MCF 10A (cell line): Measurements from ENCODE around the gene DHCR24. TPM values are rescaled to one million over a fixed set of nuclear protein-coding genes. Genes with fewer than 3 reads are reported as not detected.
A peak's percentile ranks its signal among the peaks of the same experiment; 100 is the strongest.

ENCODE experiments used
- BruUV-seq: library from RNA; stranded (reverse); fragments of 400-500 nt; replicated peaks from 2 replicates; lab custom pipeline; 2021; lab: Mats Ljungman, UMichigan
- CTCF ChIA-PET: fragments of 300-600 bp; sonication (Branson Sonifier 250); formaldehyde crosslinking; extraction: SDS; loops from one replicate; lab custom pipeline; 2021; ENCODE audit warnings: antibody characterized with exemption, inconsistent platforms; lab: Yijun Ruan, JAX
- POLR2A ChIA-PET: fragments of 300-600, 350-650 bp; sonication (Branson Sonifier 250); formaldehyde crosslinking; extraction: SDS; loops from one replicate; lab custom pipeline; 2020; ENCODE audit warnings: antibody characterized with exemption, inconsistent platforms; lab: Yijun Ruan, JAX
- DNase-seq: peaks from one replicate; pipeline ENCODE4 v3.0.0-alpha.2; 2018; ENCODE audit not compliant: unreplicated experiment
- H3K27ac Mint-ChIP-seq: one replicate; pipeline ENCODE4 v1.8.0; 2022; ENCODE audit warnings: mild to moderate bottlenecking, low read depth, mixed read lengths; ENCODE audit not compliant: unreplicated experiment
- H3K27me3 Mint-ChIP-seq: one replicate; pipeline ENCODE4 v1.8.0; 2022; ENCODE audit warnings: mixed read lengths; ENCODE audit not compliant: insufficient read depth, unreplicated experiment
- H3K36me3 Mint-ChIP-seq: one replicate; pipeline ENCODE4 v1.8.0; 2022; ENCODE audit warnings: mild to moderate bottlenecking, moderate library complexity, mixed read lengths; ENCODE audit not compliant: insufficient read depth, unreplicated experiment
- H3K4me1 Mint-ChIP-seq: one replicate; pipeline ENCODE4 v1.8.0; 2022; ENCODE audit warnings: mixed read lengths; ENCODE audit not compliant: insufficient read depth, unreplicated experiment
- H3K4me3 Mint-ChIP-seq: one replicate; pipeline ENCODE4 v1.8.0; 2022; ENCODE audit warnings: mild to moderate bottlenecking, moderate library complexity, mixed read lengths; ENCODE audit not compliant: unreplicated experiment
- H3K9me3 Mint-ChIP-seq: one replicate; pipeline ENCODE4 v1.8.0; 2022; ENCODE audit warnings: mixed read lengths; ENCODE audit not compliant: unreplicated experiment
- CTCF ChIP-seq: fragments of 200-600 bp; IDR thresholded peaks from one replicate; pipeline ENCODE4 v1.8.0; 2022; ENCODE audit warnings: antibody characterized with exemption, mild to moderate bottlenecking; ENCODE audit not compliant: unreplicated experiment
- intact Hi-C: fragments of 100-400 bp; cut with micrococcal nuclease; formaldehyde crosslinking; loops from 2 replicates; pipeline ENCODE4 v1.14.1; 2022
- total RNA-seq: library from RNA; stranded (reverse); gene quantifications from 2 replicates; pipeline ENCODE4 v1.2.3, GENCODE V29; 2022

DHCR24 gene
- total RNA-seq, 1 experiment from 2014 or later, result 135 TPM

DNA sequence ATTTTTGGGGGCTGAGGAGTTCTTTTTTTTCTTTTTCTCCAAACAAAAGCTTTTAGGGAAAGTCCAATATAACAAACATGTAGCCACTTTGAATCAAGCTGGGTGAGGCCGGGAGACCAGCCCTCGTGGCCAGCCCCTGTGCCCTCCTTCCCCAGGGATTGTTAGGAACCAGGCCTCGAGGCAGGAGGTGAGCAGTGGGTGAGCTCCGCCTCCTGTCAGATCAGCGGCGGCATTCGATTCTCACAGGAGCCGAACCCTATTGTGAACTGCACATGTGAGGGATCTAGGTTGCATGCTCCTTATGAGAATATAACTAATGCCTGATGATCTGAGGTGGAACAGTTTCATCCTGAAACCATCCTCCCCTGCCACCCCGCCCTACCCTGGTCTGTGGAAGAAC lies 44.0 kb downstream of the DHCR24 start:
- Mint-ChIP-seq H3K4me3 (no peak overlapping the region), H3K36me3 (peaks cover 17% of the 10 kb centered on the region), H3K4me1 (peaks cover 4% of the 10 kb centered on the region), H3K27me3 (no peaks in the 10 kb centered on the region), H3K27ac (no peak overlapping the region), H3K9me3 (no peaks in the 10 kb centered on the region)
- DNase-seq, result no peak
- ChIA-PET CTCF (no interaction called here), POLR2A (no interaction called here)
- intact Hi-C loops, result no loop called here
- BruUV-seq, result no TSS peak
- TF ChIP-seq CTCF, result no peak

DNA sequence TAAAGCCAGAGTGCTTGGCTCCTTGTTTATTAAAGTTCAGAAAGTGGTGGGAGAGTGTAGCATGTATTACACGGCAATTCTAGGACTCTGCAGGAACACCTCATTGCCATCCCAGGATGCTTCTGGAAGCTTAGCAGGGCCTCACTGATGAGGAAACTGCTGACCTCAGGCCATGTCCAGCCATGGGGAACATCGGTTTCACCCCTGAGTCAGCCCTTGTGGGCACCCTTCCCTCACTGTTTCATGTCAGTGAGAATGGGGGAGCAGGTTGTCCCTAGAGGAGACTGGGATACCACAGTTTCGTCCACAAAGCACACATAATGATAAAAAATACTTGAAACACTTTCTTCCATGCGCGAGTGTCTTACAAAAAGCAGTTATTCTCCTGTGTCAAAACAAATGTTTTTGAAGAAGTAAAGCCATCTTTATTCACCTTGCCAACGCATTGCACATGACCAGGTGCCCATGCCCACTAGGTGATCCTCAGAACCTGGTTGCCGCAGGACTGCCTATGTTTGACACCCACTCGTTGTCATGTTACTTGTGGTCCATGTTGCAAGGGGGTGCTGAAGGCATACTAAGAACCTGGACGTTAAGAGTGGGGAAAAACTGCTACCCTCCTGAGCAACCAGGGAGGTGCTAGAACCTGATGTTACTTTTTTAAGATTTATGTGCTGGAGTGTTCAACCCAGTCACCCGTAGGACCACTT lies 44.6 kb downstream of the DHCR24 start:
- BruUV-seq, result no TSS peak
- Mint-ChIP-seq H3K4me1 (peaks cover 4% of the 10 kb centered on the region), H3K27me3 (no peaks in the 10 kb centered on the region), H3K27ac (no peak overlapping the region), H3K36me3 (peaks cover 14% of the 10 kb centered on the region), H3K9me3 (no peaks in the 10 kb centered on the region), H3K4me3 (no peak overlapping the region)
- no peak for DNase-seq
- CTCF ChIA-PET, result no interaction called here
- intact Hi-C loops, result no loop called here
- POLR2A ChIA-PET, result no interaction called here
- no peak for TF ChIP-seq CTCF

GRCh38 chr1:54839824-54840223 lies 47.2 kb downstream of the DHCR24 start:
- DNase-seq, result no peak
- ChIA-PET POLR2A (interaction anchor here (0.7 to 1.5 kb wide), 2 partner anchors 11 to 1254 kb away, joined by 3 to 4 read pairs; no protein-coding TSS in a partner anchor), CTCF (interaction anchor here (0.6 to 1.0 kb wide), 2 partner anchors 9 to 605 kb away, joined by 3 to 7 read pairs; no protein-coding TSS in a partner anchor)
- Mint-ChIP-seq H3K27ac (peak overlapping the region; percentile 11), H3K4me3 (no peak overlapping the region), H3K36me3 (no peaks in the 10 kb centered on the region), H3K4me1 (peaks cover 4% of the 10 kb centered on the region), H3K9me3 (no peaks in the 10 kb centered on the region), H3K27me3 (peaks cover 11% of the 10 kb centered on the region)
- no TSS peak for BruUV-seq
- intact Hi-C loops, result no loop called here
- no peak for TF ChIP-seq CTCF

GRCh38 chr1:54838565-54839180 lies 48.3 kb downstream of the DHCR24 start:
- H3K27me3 Mint-ChIP-seq, result peaks cover 11% of the 10 kb centered on the region
- no peak overlapping the region for H3K4me3 Mint-ChIP-seq
- CTCF ChIA-PET, result interaction anchor here (0.6 kb wide), 2 partner anchors 267 to 339 kb away, joined by 3 read pairs; no protein-coding TSS in a partner anchor
- H3K4me1 Mint-ChIP-seq, result peaks cover 4% of the 10 kb centered on the region
- no peak overlapping the region for H3K27ac Mint-ChIP-seq
- DNase-seq, result no peak
- H3K9me3 Mint-ChIP-seq, result no peaks in the 10 kb centered on the region
- POLR2A ChIA-PET, result no interaction called here
- TF ChIP-seq CTCF, result no peak
- intact Hi-C loops, result no loop called here
- BruUV-seq, result no TSS peak
- H3K36me3 Mint-ChIP-seq, result no peaks in the 10 kb centered on the region
